HepG2 (cell line): ENCODE measurements around the gene CBLB. TPM values are rescaled to one million over a fixed set of nuclear protein-coding genes. Genes with fewer than 3 reads are reported as not detected.

ENCODE experiments used
- ATAC-seq: fragments of 200-7000 bp; cut with Tn5 transposase; 3 replicates; pipeline ENCODE4 v1.9.1; 2020; ENCODE audit warnings: mild to moderate bottlenecking, moderate library complexity
- BruUV-seq: library from RNA; stranded (reverse); fragments of 400-500 nt; replicated peaks from 2 replicates; lab custom pipeline; 2021; lab: Mats Ljungman, UMichigan
- CTCF ChIA-PET: fragments of 300-600 bp; formaldehyde crosslinking; extraction: SDS; loops from one replicate; lab custom pipeline; 2021; ENCODE audit warnings: low total read pairs, inconsistent platforms, low intra/inter-chr PET ratio; lab: Yijun Ruan, JAX
- POLR2A ChIA-PET: fragments of 350-600 bp; sonication (Branson Sonifier 250); formaldehyde crosslinking; loops from one replicate; lab custom pipeline; 2020; ENCODE audit warnings: antibody characterized with exemption, inconsistent platforms; lab: Yijun Ruan, JAX
- DNase-seq: peaks from one replicate; pipeline ENCODE4 v3.0.0-alpha.2; 2015; ENCODE audit warnings: low spot score
- FAIRE-seq: peaks from 3 replicates; lab custom pipeline; 2011; peaks lifted over from hg19 to GRCh38; lab: Jason Lieb, UNC
- H2AFZ ChIP-seq: one replicate; pipeline ENCODE4 v1.6.1; 2011; ENCODE audit warnings: low read length, inconsistent platforms
- H3K27ac ChIP-seq: fragments of 300-600 bp; 3 replicates; pipeline ENCODE4 v1.8.0; 2011; ENCODE audit warnings: mixed run types, mild to moderate bottlenecking, mixed read lengths, low read length, inconsistent platforms; ENCODE audit not compliant: insufficient read depth; ENCODE audit errors: extremely low read length
- H3K27me3 ChIP-seq, 2 experiments: fragments of 200-600 bp in 1 of 2; 2 replicates in 1 of 2; 3 replicates in 1 of 2; pipeline versions ENCODE4 v1.6.0 to v1.8.0; 2011; ENCODE audit warnings: low read length in 2 of 2, mild to moderate bottlenecking in 2 of 2, moderate library complexity in 2 of 2, inconsistent platforms in 1 of 2; ENCODE audit not compliant: insufficient read depth in 2 of 2, control insufficient read depth in 1 of 2
- H3K36me3 ChIP-seq, 2 experiments: fragments of 200-600 bp in 1 of 2; replicated peaks in 1 of 2; 2 replicates in 1 of 2; 3 replicates in 1 of 2; pipeline versions ENCODE4 v1.5.1 to v1.8.0; 2011; ENCODE audit warnings: low read length in 2 of 2, inconsistent platforms in 1 of 2; ENCODE audit not compliant: insufficient read depth in 2 of 2, control insufficient read depth in 1 of 2
- H3K4me1 ChIP-seq: 2 replicates; pipeline ENCODE4 v1.5.1; 2012; ENCODE audit warnings: low read length, inconsistent platforms; ENCODE audit not compliant: insufficient read depth
- H3K4me2 ChIP-seq: 2 replicates; pipeline ENCODE4 v1.6.0; 2011; ENCODE audit warnings: low read depth, low read length, inconsistent platforms
- H3K4me3 ChIP-seq, 3 experiments: fragments of 200-600 bp in 1 of 3; sonication (generic), shearing (Covaris generic) in 1 of 3; replicated peaks in 1 of 3; 2 replicates each; pipeline ENCODE4 v1.5.1; 2011 to 2016; ENCODE audit warnings: low read length in 3 of 3, inconsistent platforms in 2 of 3, low read depth in 2 of 3, mild to moderate bottlenecking in 2 of 3, control low read depth in 1 of 3, mixed read lengths in 1 of 3; ENCODE audit not compliant: insufficient read depth in 1 of 3
- H3K79me2 ChIP-seq: one replicate; pipeline ENCODE4 v1.6.1; 2011; ENCODE audit warnings: low read length, inconsistent platforms; ENCODE audit not compliant: insufficient read depth
- H3K9ac ChIP-seq: 2 replicates; pipeline ENCODE4 v1.6.0; 2011; ENCODE audit warnings: mild to moderate bottlenecking, low read depth, low read length, inconsistent platforms; ENCODE audit not compliant: insufficient read depth
- H3K9me3 ChIP-seq: 2 replicates; pipeline ENCODE4 v1.5.1; 2012; ENCODE audit warnings: mild to moderate bottlenecking, low read length
- H4K20me1 ChIP-seq: 2 replicates; pipeline ENCODE4 v1.6.0; 2011; ENCODE audit warnings: inconsistent platforms, mild to moderate bottlenecking, low read length, moderate library complexity; ENCODE audit not compliant: insufficient read depth
- CENPX ChIP-seq: sonication (generic); formaldehyde crosslinking; IDR thresholded peaks from 2 replicates; pipeline ENCODE4 v1.9.0; 2021; ENCODE audit warnings: mild to moderate bottlenecking, missing genetic modification reagents, moderate library complexity
- FOXO1 ChIP-seq: sonication (generic); formaldehyde crosslinking; IDR thresholded peaks from 2 replicates; pipeline ENCODE4 v1.4.0; 2020; ENCODE audit warnings: missing genetic modification reagents
- ISL2 ChIP-seq: sonication (generic); formaldehyde crosslinking; IDR thresholded peaks from 2 replicates; pipeline ENCODE4 v1.5.0; 2020; ENCODE audit warnings: missing genetic modification reagents
- POLR2AphosphoS5 ChIP-seq: IDR thresholded peaks from 2 replicates; pipeline ENCODE4 v1.6.1; 2012; ENCODE audit warnings: low read depth, low read length
- RCOR2 ChIP-seq: IDR thresholded peaks from 2 replicates; pipeline ENCODE4 v1.6.1; 2016; ENCODE audit warnings: missing biosample characterization, missing genetic modification reagents
- ZHX1 ChIP-seq: sonication (generic); formaldehyde crosslinking; IDR thresholded peaks from 2 replicates; pipeline ENCODE4 v1.8.1; 2022; ENCODE audit warnings: low read depth, mild to moderate bottlenecking, missing genetic modification reagents
- ZNF710 ChIP-seq: sonication (generic); formaldehyde crosslinking; IDR thresholded peaks from 2 replicates; pipeline ENCODE4 v1.5.0; 2020; ENCODE audit warnings: mild to moderate bottlenecking, missing genetic modification reagents, borderline replicate concordance
- ZNF839 ChIP-seq: sonication (generic); formaldehyde crosslinking; IDR thresholded peaks from 2 replicates; pipeline ENCODE4 v1.4.0; 2020; ENCODE audit warnings: missing genetic modification reagents, mild to moderate bottlenecking, borderline replicate concordance
- ZNF850 ChIP-seq: sonication (generic); formaldehyde crosslinking; conservative IDR thresholded peaks from 2 replicates; pipeline ENCODE4 v1.9.0; 2021; ENCODE audit warnings: mild to moderate bottlenecking, missing genetic modification reagents
- ZSCAN12 ChIP-seq: sonication (generic); formaldehyde crosslinking; IDR thresholded peaks from 2 replicates; pipeline ENCODE4 v1.9.0; 2021; ENCODE audit warnings: mild to moderate bottlenecking, missing genetic modification reagents
- WGBS: methylation state at CpG from one replicate; pipeline ENCODE4 v1.1.6; 2017; ENCODE audit warnings: low lambda C conversion rate; 5-methylcytosine and 5-hydroxymethylcytosine counted together
- in situ Hi-C: cut with HindIII; loops from 2 replicates; pipeline ENCODE4 v1.10.0; 2017; ENCODE audit warnings: low pct_unique_long_range_greater_than_20kb; ENCODE audit not compliant: extremely low pct_ligation_motif_present
- intact Hi-C: fragments of 100-400 bp; cut with micrococcal nuclease; formaldehyde crosslinking; loops from one replicate; pipeline ENCODE4 v1.10.0; 2022; ENCODE audit not compliant: unreplicated experiment
- polyA plus RNA-seq, 8 experiments: library from polyadenylated mRNA; depleted of rRNA in 3 of 8; stranded (reverse) in 7 of 8; unstranded in 1 of 8; fragments of >200 nt; fragmentation: Illumina TruSeq in 4 of 8; extraction: Trizol in 4 of 8; gene quantifications; 2 replicates each; pipeline versions ENCODE4 v1.2.1 to v1.2.3, GENCODE V29; 2011 to 2016; ENCODE audit warnings: low read depth in 4 of 8, missing spikeins in 1 of 8, mixed read lengths in 1 of 8; ENCODE audit not compliant: insufficient read depth in 1 of 8
- total RNA-seq, 5 experiments: library from RNA; depleted of rRNA; stranded (reverse); fragments of >200 nt; fragmentation: Illumina TruSeq; extraction: Trizol; gene quantifications; 2 replicates each; pipeline ENCODE4 v1.2.3, GENCODE V29; 2016; ENCODE audit warnings: low read depth in 1 of 5
- TF ChIP-seq, protein P1 (sequence below): IDR thresholded peaks from 2 replicates; pipeline ENCODE4 v1.6.1; 2012; ENCODE audit warnings: inconsistent platforms
- TF ChIP-seq, protein P2 (sequence below): sonication (generic); formaldehyde crosslinking; IDR thresholded peaks from 2 replicates; pipeline ENCODE4 v1.4.0; 2020; ENCODE audit warnings: missing genetic modification reagents, low read depth, mild to moderate bottlenecking, borderline replicate concordance

Gene CBLB
- total and polyA plus RNA-seq, 2 of the 13 experiments (the other 11 are each of a cell fraction or from before 2014, with no cell fraction given): 9.8 to 16.4 TPM

DNA sequence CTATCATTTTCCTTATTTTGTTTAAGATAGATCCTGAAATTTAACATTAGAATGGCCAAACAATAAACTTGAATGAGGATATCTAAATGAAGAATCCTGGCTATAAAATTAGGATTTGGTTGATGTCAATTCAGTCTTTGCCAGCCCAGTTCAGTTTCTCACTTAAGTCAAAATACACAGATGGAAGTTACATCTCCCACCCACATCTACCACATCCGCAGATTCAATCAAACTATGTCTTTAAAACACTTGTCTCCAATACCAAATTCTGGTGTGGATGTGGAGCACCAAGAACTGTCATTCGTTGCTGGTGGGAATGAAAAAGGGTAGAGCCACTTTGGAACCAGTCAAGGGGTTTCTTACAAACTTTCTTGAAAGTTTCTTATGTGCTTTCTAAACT, 18.2 kb downstream of the CBLB start:
- TF ChIP-seq, protein P1, sequence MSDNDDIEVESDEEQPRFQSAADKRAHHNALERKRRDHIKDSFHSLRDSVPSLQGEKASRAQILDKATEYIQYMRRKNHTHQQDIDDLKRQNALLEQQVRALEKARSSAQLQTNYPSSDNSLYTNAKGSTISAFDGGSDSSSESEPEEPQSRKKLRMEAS: no peak
- TF ChIP-seq ZNF710 (CRISPR knock-in tag) (no peak), ZSCAN12 (CRISPR knock-in tag) (no peak), ISL2 (no peak), RCOR2 (no peak), POLR2AphosphoS5 (no peak), CENPX (CRISPR knock-in tag) (no peak), ZNF839 (CRISPR knock-in tag) (no peak), ZHX1 (no peak), FOXO1 (no peak), ZNF850 (CRISPR knock-in tag) (no peak)
- TF ChIP-seq, protein P2, sequence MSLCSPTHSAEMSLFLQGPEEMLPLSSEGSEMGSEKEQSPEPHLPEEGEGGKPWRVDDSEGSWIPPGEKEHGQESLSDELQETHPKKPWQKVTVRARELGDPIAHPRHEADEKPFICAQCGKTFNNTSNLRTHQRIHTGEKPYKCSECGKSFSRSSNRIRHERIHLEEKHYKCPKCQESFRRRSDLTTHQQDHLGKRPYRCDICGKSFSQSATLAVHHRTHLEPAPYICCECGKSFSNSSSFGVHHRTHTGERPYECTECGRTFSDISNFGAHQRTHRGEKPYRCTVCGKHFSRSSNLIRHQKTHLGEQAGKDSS (CRISPR knock-in tag): no peak
- CTCF ChIA-PET: no interaction called here
- WGBS: 98% methylated on average over 2 of the region's 2 CpGs
- peaks cover 3 to 17% of the 10 kb centered on the region in 2 experiments; a peak in 4 of 5 replicates for H3K36me3 ChIP-seq
- no TSS peak for BruUV-seq
- H3K27ac ChIP-seq: no peak overlapping the region
- in situ Hi-C loops: no loop called here
- peaks cover 3% of the 10 kb centered on the region; the same call in 1 of the 2 replicates for H3K4me1 ChIP-seq
- no peaks in the 10 kb centered on the region for H3K9me3 ChIP-seq
- ATAC-seq: no peak
- H3K4me3 ChIP-seq: no peak overlapping the region
- no peak overlapping the region for H3K9ac ChIP-seq
- POLR2A ChIA-PET: no interaction called here
- intact Hi-C loops: no loop called here
- no peaks in the 10 kb centered on the region for H3K79me2 ChIP-seq
- no peaks in the 10 kb centered on the region for H3K27me3 ChIP-seq
- no peak for FAIRE-seq
- H3K4me2 ChIP-seq: no peak overlapping the region
- H4K20me1 ChIP-seq: peaks cover 13% of the 10 kb centered on the region
- DNase-seq: no peak
- H2AFZ ChIP-seq: no peak overlapping the region
